ENCODE data around the gene ENPP5. TPM values are rescaled to one million over a fixed set of nuclear protein-coding genes. Genes with fewer than 3 reads are reported as not detected.

The ENPP5 gene, protein sequence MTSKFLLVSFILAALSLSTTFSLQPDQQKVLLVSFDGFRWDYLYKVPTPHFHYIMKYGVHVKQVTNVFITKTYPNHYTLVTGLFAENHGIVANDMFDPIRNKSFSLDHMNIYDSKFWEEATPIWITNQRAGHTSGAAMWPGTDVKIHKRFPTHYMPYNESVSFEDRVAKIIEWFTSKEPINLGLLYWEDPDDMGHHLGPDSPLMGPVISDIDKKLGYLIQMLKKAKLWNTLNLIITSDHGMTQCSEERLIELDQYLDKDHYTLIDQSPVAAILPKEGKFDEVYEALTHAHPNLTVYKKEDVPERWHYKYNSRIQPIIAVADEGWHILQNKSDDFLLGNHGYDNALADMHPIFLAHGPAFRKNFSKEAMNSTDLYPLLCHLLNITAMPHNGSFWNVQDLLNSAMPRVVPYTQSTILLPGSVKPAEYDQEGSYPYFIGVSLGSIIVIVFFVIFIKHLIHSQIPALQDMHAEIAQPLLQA
- total RNA-seq, result 0.67 TPM
- long read RNA-seq, partial matches to known transcripts, result 1 of 2 reads
- long read RNA-seq, other reads (novel, unspliced or antisense), result 1 of 2 reads

DNA sequence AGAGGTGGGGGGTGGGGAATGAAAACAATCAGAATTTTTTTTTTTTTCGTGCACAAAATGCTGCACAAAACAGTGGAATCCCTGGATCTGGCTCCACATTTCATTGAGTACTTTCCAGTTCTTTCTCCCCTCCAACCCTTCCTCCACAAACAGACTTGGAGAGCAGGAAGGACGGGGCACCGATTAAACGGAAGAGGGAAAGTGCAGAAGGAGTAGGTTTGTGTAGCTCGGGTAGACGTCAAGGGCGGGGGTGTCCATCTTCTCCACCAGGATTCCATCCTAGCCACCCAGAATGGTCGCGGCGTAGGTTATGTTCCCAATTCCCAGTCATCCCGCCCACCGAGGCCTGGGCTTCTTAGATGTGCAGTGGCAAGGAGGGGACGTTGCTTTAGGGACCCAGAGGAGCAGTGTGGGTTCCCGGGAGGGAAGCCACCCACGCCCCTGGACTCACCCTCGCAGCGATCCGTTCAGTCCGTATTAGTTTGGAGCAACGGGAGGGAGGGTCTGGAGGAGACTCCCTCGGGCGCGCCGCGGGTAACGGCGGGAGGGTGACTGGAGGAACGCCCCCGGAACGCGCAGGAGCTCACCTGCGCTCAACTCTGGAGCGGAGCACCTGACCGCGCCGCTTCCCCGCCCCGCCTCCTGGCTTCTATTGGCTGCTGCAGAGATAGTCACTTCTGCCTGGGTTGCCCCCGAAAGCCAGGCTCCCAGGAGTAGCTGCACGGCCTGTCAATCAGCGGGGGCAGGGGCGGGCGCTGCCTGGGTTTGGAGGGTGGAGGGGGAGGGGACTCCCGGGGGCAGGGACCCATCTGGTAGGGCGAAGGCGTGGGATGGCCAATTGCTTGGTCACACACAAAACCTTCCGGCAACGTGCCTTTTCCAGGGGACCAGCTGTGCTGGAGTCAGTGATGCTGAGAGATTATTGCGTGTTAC, at the start of gene ENPP5:
Gene ENPP5 (minus strand): TSS at position 624 of the 933 bp plus-strand sequence. CDS start 2,718 bp downstream, outside the sequence.
- peak; percentile 90 for DNase-seq (ENCODE audit: low spot score)

DNA sequence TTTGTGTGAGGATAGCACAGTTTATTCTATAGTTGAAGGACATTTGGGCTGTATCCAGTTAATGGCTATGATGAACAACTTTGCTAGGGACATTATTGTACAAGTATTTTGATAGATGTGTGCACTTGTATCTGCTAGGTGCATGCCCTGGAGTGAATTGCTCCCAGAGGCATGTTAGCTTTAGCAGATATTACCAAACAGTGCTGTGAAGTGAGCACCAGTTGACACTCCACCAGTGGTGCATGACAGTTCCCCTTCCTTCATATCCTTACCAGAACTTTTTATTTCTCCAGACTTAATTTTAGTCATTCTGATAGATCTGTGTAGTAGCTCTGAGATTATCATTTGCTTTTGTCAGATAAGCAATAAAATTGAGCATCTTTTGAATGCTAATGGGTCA, 48.9 kb upstream of the ENPP5 start:
- DNase-seq (ENCODE audit: low spot score), result no peak

DNA sequence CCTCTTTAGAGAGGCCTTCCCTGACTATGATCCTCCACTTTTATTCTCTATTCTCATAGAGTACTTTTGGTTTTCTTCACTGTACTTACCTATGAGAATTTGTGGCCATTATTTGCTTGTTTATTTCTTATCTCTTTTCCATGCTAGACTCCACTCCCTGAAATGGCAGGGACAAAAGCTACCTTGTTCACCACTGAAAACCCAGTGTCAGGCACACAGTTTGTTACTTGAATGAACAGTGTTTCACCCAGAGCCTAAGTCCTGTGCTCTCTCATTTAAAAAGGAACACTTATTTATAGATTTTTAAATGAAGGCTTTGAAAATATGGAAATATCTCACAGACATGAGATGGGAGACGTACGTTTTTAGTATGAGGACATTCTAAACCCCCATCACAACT, 47.7 kb upstream of the ENPP5 start:
- no peak for DNase-seq (ENCODE audit: low spot score)

DNA sequence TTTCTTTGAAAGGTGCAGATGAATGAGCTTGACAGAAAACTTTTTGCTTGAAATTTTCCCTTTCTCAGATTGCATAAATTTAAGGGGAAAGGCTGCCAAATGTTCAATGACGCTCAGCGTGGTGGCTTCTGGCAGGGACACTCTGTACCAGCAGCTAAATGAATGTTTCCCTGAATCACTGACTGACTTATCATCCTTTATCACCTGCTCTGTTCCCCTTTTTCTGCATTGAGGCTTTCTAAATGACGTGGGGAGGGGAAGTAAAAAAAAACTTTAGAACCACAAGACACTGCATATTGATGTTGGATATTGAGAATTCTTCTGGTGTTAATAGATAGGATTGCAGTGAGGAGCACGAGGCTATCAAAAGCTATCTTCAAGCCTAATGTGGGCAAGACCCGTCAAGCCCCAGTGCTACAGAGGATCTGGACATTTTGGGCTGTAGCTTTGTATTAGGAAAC, 46.9 kb upstream of the ENPP5 start:
- no peak for DNase-seq (ENCODE audit: low spot score)

DNA sequence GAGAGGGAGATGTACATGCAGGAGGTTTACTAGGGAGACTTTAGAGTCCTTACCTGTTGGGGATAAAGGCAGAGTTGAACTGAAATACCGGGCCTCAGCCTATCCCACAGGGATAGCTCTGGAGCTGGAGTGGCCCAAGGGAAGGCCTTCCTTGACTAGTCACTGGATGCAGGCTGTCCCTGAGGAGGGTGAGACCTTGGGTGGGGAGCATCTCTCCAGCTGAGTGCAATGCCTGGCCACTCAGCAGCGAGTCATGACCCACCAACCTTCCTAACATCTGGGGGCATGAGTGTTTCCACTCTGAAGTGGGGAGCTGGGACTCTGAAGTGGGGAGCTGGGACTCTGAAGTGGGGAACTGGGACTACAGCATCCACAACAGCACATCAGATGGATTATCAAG, 46.1 kb upstream of the ENPP5 start:
- no peak for DNase-seq (ENCODE audit: low spot score)

DNA sequence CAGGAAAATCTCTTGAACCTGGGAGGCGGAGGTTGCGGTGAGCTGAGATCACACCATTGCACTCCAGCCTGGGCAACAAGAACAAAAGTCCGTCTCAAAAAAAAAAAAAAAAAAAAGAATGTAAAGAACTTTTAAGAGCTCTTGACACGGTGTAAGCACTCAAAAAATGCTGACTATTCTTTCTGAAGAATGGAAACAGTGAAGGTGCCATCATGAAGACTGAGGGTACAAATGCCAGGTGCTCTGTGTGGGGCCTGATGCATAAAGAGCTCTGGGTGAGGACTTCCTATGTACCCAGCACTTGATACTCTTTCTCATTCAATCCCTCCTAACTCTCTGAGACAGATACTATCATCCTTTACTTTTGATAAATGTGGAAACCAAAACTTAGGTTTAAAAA, 45.0 kb upstream of the ENPP5 start:
- DNase-seq (ENCODE audit: low spot score), result no peak

DNA sequence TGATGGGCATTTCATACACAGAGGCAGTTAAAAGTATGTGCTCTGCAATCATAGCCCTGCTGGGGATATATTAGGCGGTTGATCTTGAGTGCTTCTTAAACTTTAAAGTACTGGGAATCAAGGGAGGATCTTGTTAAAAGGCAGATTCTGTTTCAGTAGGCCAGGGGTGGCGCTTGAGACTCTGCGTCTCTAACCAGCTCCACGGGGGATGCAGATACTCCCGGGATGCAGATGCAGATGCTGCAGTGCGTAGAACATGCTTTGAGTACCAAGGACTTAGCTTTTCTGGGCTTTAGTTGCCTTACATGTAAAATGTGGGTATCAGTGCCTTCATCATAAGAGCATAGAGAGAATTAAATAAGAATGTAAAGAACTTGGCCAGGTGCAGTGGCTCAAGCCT, 44.4 kb upstream of the ENPP5 start:
- DNase-seq (ENCODE audit: low spot score), result no peak

DNA sequence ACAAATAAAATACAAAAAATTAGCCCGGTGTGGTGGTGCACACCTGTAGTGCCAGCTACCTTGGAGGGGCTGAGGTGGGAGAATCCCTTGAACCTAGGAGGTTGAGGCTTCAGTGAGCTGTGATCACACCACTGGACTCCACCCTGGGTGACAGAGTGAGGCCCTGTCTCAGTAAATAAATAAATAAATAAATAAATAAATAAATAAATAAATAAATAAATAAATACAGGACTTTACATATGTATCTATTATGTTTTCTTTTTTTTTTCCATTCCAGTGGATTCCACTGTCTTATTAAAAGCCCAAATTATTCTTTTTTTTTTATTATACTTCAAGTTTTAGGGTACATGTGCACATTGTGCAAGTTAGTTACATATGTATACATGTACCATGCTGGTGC, 41.1 kb upstream of the ENPP5 start:
- DNase-seq (ENCODE audit: low spot score), result no peak

DNA sequence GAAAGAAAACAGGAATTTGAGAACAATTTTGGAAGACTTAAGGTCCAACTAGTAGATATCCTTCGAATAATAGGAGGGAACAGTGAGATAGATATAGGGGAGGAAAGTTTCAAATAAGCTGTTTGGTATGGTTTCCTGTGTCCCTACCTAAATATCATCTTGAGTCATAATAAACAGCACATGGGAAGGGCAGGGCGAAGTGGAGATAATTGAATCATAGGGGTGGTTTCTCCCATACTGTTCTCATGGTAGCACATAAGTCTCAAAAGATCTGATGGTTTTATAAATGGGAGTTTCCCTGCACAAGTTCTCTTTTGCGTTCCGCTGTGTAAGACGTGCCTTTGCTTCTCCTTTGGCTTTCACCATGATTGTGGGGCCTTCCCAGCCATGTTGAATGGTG, 39.5 kb upstream of the ENPP5 start:
- DNase-seq (ENCODE audit: low spot score), result no peak

DNA sequence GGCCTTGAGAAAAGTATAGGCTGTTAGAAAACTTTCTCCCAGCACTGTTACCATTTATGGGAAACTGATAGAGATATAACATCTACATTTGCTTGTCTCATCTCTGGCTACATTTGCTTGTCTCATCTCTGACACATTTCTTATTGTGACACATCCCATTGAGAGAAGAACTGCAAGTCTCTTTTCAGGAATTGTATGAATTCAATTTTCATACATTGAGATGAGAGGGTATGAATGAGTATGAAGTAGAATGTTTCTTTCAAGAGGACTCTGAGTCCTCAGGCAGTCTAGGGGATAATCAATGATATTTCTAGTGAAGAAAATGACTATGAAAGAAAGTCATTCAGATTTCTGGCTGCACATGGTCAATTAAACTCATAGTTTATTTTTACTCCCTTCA, 37.5 kb upstream of the ENPP5 start:
- DNase-seq (ENCODE audit: low spot score), result no peak

DNA sequence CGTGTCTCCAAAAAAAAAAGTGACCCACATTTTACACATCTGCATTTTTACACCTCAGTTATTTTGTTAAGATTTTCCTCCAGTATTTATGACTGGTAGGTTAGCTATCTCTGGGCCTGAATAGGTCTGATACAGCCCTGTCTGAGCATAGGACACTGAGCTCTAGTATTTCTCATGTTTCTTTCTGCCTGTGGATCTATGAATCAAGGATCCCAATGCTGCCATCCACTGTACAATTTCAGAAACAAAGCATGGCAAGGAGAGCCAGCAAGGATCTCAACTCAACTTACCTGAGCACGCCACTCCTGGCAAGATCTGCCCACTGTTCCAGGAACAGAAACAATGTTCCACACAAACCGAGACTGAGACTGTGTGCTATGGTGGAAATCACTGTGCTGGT, 36.4 kb upstream of the ENPP5 start:
- DNase-seq (ENCODE audit: low spot score), result no peak

DNA sequence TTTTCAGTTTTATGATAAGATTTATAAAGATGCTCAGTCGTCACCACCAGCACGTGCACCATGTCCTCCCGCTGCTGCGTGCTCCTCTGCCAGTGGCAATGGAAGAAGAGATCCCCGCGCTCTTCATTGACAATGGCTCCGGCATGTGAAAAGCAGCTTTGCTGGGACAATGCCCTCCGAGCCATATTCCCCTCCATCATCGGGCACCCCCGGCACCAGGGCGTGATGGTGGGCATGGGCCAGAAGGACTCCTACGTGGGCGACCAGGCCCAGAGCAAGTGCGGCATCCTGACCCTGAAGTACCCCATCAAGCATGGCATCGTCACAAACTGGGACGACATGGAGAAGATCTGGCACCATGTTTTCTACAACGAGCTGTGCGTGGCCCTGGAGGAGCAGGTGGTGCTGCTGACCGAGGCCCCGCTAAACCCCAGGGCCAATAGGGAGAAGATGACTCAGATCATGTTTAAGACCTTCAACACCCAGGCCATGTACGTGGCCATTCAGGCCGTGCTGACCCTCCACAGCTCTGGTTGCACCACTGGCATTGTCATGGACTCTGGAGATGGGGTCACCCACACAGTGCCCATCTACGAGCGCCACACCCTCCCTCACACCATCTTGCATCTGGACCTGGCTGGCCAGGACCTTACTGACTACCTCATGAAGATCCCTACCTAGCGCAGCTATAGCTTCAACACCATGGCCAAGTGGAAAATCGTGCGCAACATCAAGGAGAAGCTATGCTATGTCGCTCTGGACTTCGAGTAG, 34.3 kb upstream of the ENPP5 start:
- DNase-seq (ENCODE audit: low spot score), result no peak

DNA sequence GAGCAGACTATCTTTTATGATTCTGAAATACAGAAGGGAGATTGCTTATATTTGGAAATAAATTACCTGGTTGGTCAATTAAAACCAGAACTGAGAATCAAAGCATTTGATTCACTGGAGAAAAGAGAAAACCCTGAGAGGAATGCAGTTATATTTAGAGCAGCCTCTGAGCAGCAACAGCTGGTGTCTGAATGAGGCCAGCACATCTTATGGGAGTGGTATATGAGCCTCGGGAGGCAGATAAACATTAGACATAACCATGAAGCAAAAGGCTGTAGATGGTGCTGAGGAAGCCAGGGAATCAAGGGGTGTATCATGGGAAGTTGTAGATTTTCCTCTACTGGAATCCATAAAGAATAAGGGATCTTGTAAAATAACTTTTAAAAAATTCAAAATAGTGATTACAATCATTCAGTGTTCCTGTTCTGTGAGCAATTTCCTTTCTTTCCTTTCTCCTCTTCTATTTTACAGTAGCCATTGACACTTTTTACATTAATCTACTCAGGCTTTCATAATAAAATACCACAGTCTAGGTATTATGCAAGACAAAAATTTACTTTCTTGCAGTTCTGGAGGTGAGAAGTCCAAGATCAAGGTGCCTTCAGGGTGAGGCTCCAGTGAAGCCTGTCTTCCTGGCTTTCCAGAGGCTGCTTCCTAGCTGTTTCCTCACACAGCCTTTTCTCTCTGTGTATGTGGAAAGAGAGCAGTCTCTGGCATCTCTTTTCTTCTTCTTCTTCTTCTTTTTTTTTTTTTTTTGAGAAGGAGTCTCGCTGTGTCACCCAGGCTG, 32.8 kb upstream of the ENPP5 start:
- DNase-seq (ENCODE audit: low spot score), result no peak

DNA sequence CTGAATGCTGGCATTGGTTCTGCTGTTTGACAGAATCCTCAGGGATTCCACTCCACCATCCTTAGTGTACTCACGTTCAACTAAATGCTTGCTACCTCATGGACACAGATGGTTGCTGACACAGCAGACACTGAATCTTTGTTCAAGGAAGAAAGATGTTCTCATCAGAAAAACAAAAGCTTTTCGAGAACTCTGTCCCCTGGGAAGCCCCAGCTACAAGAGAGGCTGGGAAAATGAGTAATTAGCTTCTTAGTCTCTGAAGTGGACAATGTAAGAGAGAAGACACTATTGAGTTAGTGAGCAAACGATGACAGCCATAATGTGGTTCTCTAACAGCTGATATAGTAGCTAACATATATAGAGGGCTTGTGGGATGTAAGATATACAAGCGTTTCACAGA, 30.9 kb upstream of the ENPP5 start:
- no peak for DNase-seq (ENCODE audit: low spot score)

DNA sequence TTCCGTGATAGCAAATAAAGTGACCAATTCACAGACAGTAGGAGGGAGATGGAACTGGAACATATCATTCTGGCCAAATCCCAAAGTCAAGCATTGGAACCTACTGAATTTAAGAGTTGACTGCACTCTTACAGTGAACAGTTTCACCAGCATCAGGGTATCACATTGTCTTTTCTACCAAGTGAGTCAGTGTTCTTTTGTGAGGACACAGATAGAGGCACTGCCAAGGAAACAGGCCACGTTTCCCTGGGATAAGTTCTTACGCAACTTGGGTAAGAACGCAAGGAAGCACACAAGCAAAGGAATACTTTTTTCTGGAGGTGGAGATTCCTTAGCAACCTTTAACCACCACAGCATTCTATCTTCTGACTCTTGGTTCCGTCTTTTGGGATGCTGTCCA, 28.6 kb upstream of the ENPP5 start:
- no peak for DNase-seq (ENCODE audit: low spot score)

DNA sequence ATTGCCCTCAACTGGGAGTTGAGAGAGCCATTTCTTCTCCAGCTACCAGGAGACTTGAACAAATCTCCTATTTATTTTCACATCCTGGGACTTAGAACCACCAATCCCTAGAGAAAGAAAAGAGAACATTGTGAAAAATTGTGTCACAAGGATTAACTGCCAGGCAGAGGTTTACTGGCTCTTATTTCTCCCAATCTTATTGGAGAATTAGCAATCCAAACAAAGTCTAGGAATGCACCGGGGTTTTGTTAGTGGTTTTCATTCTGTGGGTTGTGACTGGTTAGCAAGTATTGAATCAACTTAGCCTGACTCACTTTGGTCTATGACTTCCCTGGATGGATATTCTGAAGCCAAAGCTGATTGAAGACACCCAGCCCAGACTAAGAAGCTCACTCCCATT, 21.2 kb upstream of the ENPP5 start:
- no peak for DNase-seq (ENCODE audit: low spot score)

DNA sequence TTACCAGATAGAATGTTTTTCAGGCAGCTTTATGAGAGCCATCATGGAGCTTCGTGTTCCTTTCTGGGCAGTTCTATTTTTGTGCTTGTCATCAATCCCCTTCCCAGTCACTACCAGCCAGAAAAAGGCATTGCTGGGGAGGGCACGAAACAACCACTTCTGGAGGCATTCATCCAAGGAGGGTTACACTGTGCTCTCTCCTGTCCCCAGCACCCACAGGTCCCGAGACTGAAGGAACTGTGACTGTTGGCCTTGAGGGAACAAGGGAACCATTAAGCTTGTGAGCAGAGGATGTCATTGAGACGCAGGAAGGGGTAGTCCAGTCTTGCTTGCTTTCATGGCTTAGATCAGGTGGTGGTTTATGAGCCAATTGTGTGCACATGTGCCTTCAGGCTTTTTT, 20.1 kb upstream of the ENPP5 start:
- no peak for DNase-seq (ENCODE audit: low spot score)

DNA sequence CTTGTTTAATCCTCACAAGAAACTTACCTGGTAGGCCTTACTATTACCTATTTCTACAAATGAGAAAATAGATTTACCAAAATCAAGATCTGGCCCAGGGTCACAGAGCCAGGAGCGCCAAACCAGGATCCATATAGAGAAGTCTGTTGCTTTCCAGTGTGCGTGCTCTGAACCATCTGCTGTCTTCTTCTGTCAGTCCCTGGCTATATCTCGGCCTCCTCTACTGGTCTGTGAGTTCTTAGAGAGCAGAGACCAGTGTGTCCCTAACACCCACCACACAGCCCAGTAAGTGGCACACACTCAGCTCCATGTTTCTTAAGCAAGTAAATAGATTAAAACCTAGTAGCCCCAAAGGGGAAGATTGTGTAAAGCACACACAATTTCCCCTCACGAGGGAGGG, 18.9 kb upstream of the ENPP5 start:
- DNase-seq (ENCODE audit: low spot score), result no peak

DNA sequence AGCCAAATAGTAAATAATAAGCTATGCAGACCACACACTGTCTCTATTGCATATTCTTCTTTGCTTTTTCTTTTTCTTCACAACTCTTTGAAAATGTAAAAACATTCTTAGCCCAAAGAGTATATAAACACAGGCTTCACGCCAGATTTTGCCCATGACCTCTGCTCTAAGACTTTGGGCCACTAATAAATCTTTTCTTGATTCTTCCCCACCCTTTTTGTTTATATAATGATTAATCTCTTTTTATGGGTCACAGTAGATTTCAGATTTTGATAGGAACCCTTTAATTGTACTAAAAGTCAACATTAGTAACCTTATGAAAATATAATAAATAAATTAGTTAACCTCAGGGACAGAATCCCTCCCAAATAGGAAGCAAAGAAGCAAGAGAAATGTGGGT, 15.8 kb upstream of the ENPP5 start:
- DNase-seq (ENCODE audit: low spot score), result no peak

DNA sequence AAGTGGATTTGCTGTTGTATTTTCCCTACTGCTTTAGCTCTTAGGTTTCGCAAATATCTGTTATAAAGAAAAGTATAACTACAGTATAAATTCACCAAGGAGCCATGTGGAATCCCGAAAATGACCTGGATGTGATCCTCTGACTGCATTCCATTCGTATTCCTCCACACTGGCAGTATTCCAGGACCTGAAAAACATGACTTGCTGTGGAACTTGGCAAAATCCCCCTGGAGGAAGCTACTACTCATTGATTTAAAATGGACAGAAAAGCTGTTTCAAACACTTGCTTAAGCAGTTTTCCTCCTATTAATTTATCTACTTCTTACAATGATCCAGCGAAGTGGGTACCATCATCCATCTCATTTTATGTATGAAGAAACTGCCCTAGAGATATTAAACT, 13.3 kb upstream of the ENPP5 start:
- no peak for DNase-seq (ENCODE audit: low spot score)
